ENCODE measurements around the gene CARM1. TPM values are rescaled to one million over a fixed set of nuclear protein-coding genes. Genes with fewer than 3 reads are reported as not detected.
A peak's percentile ranks its signal among the peaks of the same experiment; 100 is the strongest.

The CARM1 gene
- total RNA-seq, 1 experiment from 2014 or later, result 51.7 TPM

GRCh38 chr19:10915130-10916091 is 44.1 kb downstream of the CARM1 start:
- peak overlapping the region; percentile 57 for H3K27ac Mint-ChIP-seq (ENCODE audit: low read depth, unreplicated experiment)
- TF ChIP-seq CTCF (IDR thresholded peaks at IDR 0.05; ENCODE audit: unreplicated experiment), result no peak
- intact Hi-C loops (cut with micrococcal nuclease), result loop anchor here (5.0 kb wide), 1 partner anchor 43 kb away; the partner anchor contains the start of gene CARM1
- peak overlapping the region; percentile 25 for H3K4me3 Mint-ChIP-seq (ENCODE audit: unreplicated experiment)
- peak; percentile 92 for DNase-seq (ENCODE audit: unreplicated experiment)
- POLR2A ChIA-PET, result interaction anchor here (0.6 kb wide), 1 partner anchor 50 kb away, joined by 3 read pairs; no protein-coding TSS in a partner anchor
- H3K9me3 Mint-ChIP-seq (ENCODE audit: unreplicated experiment), result no peaks in the 10 kb centered on the region
- peaks cover 81% of the 10 kb centered on the region for H3K36me3 Mint-ChIP-seq (ENCODE audit: insufficient read depth, unreplicated experiment)
- no TSS peak for BruUV-seq (replicated peaks)
- no peaks in the 10 kb centered on the region for H3K27me3 Mint-ChIP-seq (ENCODE audit: insufficient read depth, unreplicated experiment)
- CTCF ChIA-PET, result interaction anchor here (0.7 to 2.0 kb wide), 6 partner anchors 16 to 49 kb away, joined by 3 to 11 read pairs (median 3); no protein-coding TSS in a partner anchor
- H3K4me1 Mint-ChIP-seq (ENCODE audit: insufficient read depth, unreplicated experiment), result peaks cover 5% of the 10 kb centered on the region

DNA sequence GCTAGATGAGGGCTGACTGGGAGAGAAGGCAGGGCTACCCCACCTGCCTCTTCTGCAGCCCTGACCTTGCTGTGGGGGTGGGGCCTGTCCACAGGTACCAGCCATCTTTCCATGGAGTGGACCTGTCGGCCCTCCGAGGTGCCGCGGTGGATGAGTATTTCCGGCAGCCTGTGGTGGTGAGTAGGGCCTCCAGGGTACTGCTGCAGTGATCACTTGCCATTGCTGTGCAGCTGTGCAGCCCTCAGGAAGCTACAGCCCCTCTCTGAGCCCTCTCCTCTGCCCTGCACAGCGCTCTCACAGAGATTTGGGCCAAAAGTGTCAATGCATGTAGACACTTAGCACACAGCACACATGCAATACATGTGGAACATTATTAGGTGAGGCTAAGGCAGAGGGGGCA is 45.2 kb downstream of the CARM1 start:
- Mint-ChIP-seq H3K27me3 (ENCODE audit: insufficient read depth, unreplicated experiment) (no peaks in the 10 kb centered on the region), H3K27ac (ENCODE audit: low read depth, unreplicated experiment) (no peak overlapping the region), H3K36me3 (ENCODE audit: insufficient read depth, unreplicated experiment) (peaks cover 82% of the 10 kb centered on the region), H3K4me3 (ENCODE audit: unreplicated experiment) (no peak overlapping the region), H3K4me1 (ENCODE audit: insufficient read depth, unreplicated experiment) (peaks cover 5% of the 10 kb centered on the region), H3K9me3 (ENCODE audit: unreplicated experiment) (no peaks in the 10 kb centered on the region)
- intact Hi-C loops (cut with micrococcal nuclease), result loop anchor here (5.0 kb wide), 1 partner anchor 44 kb away; the partner anchor contains the start of gene CARM1
- no TSS peak for BruUV-seq (replicated peaks)
- no peak for TF ChIP-seq CTCF (IDR thresholded peaks at IDR 0.05; ENCODE audit: unreplicated experiment)
- ChIA-PET CTCF (interaction anchor here (0.7 to 2.0 kb wide), 3 partner anchors 19 to 51 kb away, joined by 3 to 11 read pairs (median 3); no protein-coding TSS in a partner anchor), POLR2A (interaction anchor here (0.6 to 1.8 kb wide), 3 partner anchors 11 to 51 kb away, joined by 3 to 7 read pairs (median 4); no protein-coding TSS in a partner anchor)
- DNase-seq (ENCODE audit: unreplicated experiment), result no peak

DNA sequence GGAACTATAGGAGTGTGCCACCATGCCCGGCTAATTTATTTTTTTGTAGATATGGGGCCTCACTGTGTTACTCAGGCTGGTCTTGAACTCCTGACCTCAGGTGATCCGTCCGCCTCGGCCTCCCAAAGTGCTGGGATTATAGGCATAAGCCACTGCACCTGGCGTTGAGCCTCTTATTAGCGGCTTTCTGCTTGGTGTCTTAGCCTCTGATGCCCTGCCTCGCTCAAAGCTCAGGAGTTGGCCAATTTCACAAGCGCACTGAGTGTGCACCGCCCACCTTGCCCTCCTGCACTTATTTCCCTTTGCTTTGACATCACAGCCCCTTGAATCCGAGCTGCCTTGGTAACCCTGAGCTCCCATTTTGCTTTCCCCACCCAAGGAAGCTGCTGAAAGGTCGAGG is 47.0 kb downstream of the CARM1 start:
- no peak for TF ChIP-seq CTCF (IDR thresholded peaks at IDR 0.05; ENCODE audit: unreplicated experiment)
- H3K4me1 Mint-ChIP-seq (ENCODE audit: insufficient read depth, unreplicated experiment), result peaks cover 5% of the 10 kb centered on the region
- peak overlapping the region; percentile 59 for H3K27ac Mint-ChIP-seq (ENCODE audit: low read depth, unreplicated experiment)
- peaks cover 79% of the 10 kb centered on the region for H3K36me3 Mint-ChIP-seq (ENCODE audit: insufficient read depth, unreplicated experiment)
- POLR2A ChIA-PET, result interaction anchor here (0.5 to 1.8 kb wide), 2 partner anchors 9 to 22 kb away, joined by 4 to 7 read pairs; no protein-coding TSS in a partner anchor
- H3K9me3 Mint-ChIP-seq (ENCODE audit: unreplicated experiment), result no peaks in the 10 kb centered on the region
- no peak overlapping the region for H3K4me3 Mint-ChIP-seq (ENCODE audit: unreplicated experiment)
- CTCF ChIA-PET, result interaction anchor here (0.9 to 1.3 kb wide), 2 partner anchors 19 kb away, joined by 4 to 6 read pairs; no protein-coding TSS in a partner anchor
- no peak for DNase-seq (ENCODE audit: unreplicated experiment)
- no TSS peak for BruUV-seq (replicated peaks)
- intact Hi-C loops (cut with micrococcal nuclease), result loop anchor here (5.0 kb wide), 1 partner anchor 46 kb away; the partner anchor contains the start of gene CARM1
- H3K27me3 Mint-ChIP-seq (ENCODE audit: insufficient read depth, unreplicated experiment), result no peaks in the 10 kb centered on the region
